ENCODE data around the gene SCO2.

The SCO2 gene

GRCh38 chr22:50498322-50498890 lies 27.0 kb downstream of the SCO2 start:
- TF ChIP-seq CTCF (IDR thresholded peaks at IDR 0.05; ENCODE audit: low read depth, low read length) = peak; percentile 66
- no peak for DNase-seq (ENCODE audit: extremely low read depth, low read depth)

GRCh38 chr22:50497093-50497492 lies 28.3 kb downstream of the SCO2 start:
- DNase-seq (ENCODE audit: extremely low read depth, low read depth) = no peak
- TF ChIP-seq CTCF (IDR thresholded peaks at IDR 0.05; ENCODE audit: low read depth, low read length) = no peak

- no peak for TF ChIP-seq CTCF (IDR thresholded peaks at IDR 0.05; ENCODE audit: low read depth, low read length)
- DNase-seq (ENCODE audit: extremely low read depth, low read depth) = no peak
These were observed 34.7 kb downstream of the SCO2 start for GRCh38 chr22:50490531-50491308.

GRCh38 chr22:50489363-50490243 lies 35.8 kb downstream of the SCO2 start:
- no peak for DNase-seq (ENCODE audit: extremely low read depth, low read depth)
- TF ChIP-seq CTCF (IDR thresholded peaks at IDR 0.05; ENCODE audit: low read depth, low read length) = no peak

- no peak for DNase-seq (ENCODE audit: extremely low read depth, low read depth)
- TF ChIP-seq CTCF (IDR thresholded peaks at IDR 0.05; ENCODE audit: low read depth, low read length) = no peak
These were observed 36.5 kb downstream of the SCO2 start for GRCh38 chr22:50488886-50489285.

GRCh38 chr22:50488006-50488677 lies 37.3 kb downstream of the SCO2 start:
- no peak for DNase-seq (ENCODE audit: extremely low read depth, low read depth)
- TF ChIP-seq CTCF (IDR thresholded peaks at IDR 0.05; ENCODE audit: low read depth, low read length) = no peak

Data from AG09319 (cell line).